Fibroblast of skin of back (primary cell): ENCODE measurements around the gene UVRAG.

ENCODE experiments used
- DNase-seq: peaks from one replicate; pipeline ENCODE4 v3.0.0-alpha.2; 2013

UVRAG gene

GRCh38 chr11:75810637-75811390, 4.2 kb upstream of the UVRAG start:
- no peak for DNase-seq

- DNase-seq = no peak
These were observed 3.5 kb upstream of the UVRAG start for GRCh38 chr11:75811485-75811884.

- no peak for DNase-seq
These were observed 2.4 kb upstream of the UVRAG start for GRCh38 chr11:75812542-75813040.

GRCh38 chr11:75813124-75813523, 1.9 kb upstream of the UVRAG start:
- no peak for DNase-seq

- DNase-seq = peak; percentile 23
These were observed 1.4 kb upstream of the UVRAG start for GRCh38 chr11:75813622-75814039.

GRCh38 chr11:75814363-75814676, 690 bp upstream of the UVRAG start:
- no peak for DNase-seq

GRCh38 chr11:75815345-75816168, 547 bp downstream of the UVRAG start:
- peak; percentile 47 for DNase-seq

- no peak for DNase-seq
These were observed 1.7 kb downstream of the UVRAG start for GRCh38 chr11:75816561-75817239.

- DNase-seq = peak; percentile 20
These were observed 5.6 kb downstream of the UVRAG start for GRCh38 chr11:75820645-75821044.

- no peak for DNase-seq
These were observed 6.2 kb downstream of the UVRAG start for GRCh38 chr11:75821202-75821601.

- no peak for DNase-seq
These were observed 7.5 kb downstream of the UVRAG start for GRCh38 chr11:75822541-75822940.

GRCh38 chr11:75823415-75823814, 8.4 kb downstream of the UVRAG start:
- no peak for DNase-seq

GRCh38 chr11:75823946-75824345, 8.9 kb downstream of the UVRAG start:
- no peak for DNase-seq

GRCh38 chr11:75826461-75827230, 11.6 kb downstream of the UVRAG start:
- peak; percentile 80 for DNase-seq

- peak; percentile 23 for DNase-seq
These were observed 12.6 kb downstream of the UVRAG start for GRCh38 chr11:75827562-75827961.

- no peak for DNase-seq
These were observed 17.0 kb downstream of the UVRAG start for GRCh38 chr11:75831915-75832502.

- DNase-seq = no peak
These were observed 19.7 kb downstream of the UVRAG start for GRCh38 chr11:75834728-75835127.

GRCh38 chr11:75836417-75836816, 21.4 kb downstream of the UVRAG start:
- no peak for DNase-seq

- DNase-seq = no peak
These were observed 24.8 kb downstream of the UVRAG start for GRCh38 chr11:75839851-75840250.

GRCh38 chr11:75840522-75840921, 25.5 kb downstream of the UVRAG start:
- no peak for DNase-seq

- no peak for DNase-seq
These were observed 26.7 kb downstream of the UVRAG start for GRCh38 chr11:75841739-75842138.

GRCh38 chr11:75845324-75845723, 30.3 kb downstream of the UVRAG start:
- no peak for DNase-seq
